ENCODE measurements around the gene SYT13.

DNA sequence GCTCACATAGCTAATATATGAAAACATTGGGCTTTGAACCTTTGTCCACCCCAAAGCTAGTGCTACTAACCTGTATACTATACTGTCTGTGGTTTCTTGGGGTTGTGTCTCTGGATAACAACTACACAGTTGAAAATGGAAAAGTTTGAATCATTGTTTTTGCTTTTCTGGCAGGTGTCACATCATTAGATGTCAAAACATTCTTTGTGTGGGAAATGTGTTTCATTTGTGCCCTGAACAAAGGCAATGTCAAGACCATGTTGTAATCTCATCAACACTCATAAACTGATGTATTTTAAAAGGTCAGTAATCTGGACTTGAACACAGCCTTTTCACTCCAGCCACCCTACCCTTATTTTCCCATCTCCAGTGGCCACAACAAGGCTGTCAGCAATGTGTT is 16.5 kb downstream of the SYT13 start:
- TF ChIP-seq, protein P1, sequence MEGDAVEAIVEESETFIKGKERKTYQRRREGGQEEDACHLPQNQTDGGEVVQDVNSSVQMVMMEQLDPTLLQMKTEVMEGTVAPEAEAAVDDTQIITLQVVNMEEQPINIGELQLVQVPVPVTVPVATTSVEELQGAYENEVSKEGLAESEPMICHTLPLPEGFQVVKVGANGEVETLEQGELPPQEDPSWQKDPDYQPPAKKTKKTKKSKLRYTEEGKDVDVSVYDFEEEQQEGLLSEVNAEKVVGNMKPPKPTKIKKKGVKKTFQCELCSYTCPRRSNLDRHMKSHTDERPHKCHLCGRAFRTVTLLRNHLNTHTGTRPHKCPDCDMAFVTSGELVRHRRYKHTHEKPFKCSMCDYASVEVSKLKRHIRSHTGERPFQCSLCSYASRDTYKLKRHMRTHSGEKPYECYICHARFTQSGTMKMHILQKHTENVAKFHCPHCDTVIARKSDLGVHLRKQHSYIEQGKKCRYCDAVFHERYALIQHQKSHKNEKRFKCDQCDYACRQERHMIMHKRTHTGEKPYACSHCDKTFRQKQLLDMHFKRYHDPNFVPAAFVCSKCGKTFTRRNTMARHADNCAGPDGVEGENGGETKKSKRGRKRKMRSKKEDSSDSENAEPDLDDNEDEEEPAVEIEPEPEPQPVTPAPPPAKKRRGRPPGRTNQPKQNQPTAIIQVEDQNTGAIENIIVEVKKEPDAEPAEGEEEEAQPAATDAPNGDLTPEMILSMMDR (IDR thresholded peaks at IDR 0.05) = no peak
- no peak for TF ChIP-seq POLR2A (IDR thresholded peaks at IDR 0.05)
